Esophagus squamous epithelium (tissue), 4 donors: ENCODE data around the gene ICE2.

Source experiments
- POLR2A ChIP-seq, 4 donors: fragments of 450-650 bp; IDR thresholded peaks; one replicate each; pipeline ENCODE4 v1.6.1; 2017; ENCODE audit warnings: antibody characterized with exemption in 4 of 4, mild to moderate bottlenecking in 4 of 4, moderate library complexity in 3 of 4
- TF ChIP-seq, protein P1 (sequence below), 6 experiments: fragments of 450-650 bp in 4 of 6; fragments of 200-600 bp in 2 of 6; sonication (generic) in 2 of 6; IDR thresholded peaks; one replicate each; pipeline ENCODE4 v1.5.1; 2016 to 2019; ENCODE audit warnings: antibody characterized with exemption in 6 of 6, mild to moderate bottlenecking in 4 of 6, moderate library complexity in 4 of 6

DNA sequence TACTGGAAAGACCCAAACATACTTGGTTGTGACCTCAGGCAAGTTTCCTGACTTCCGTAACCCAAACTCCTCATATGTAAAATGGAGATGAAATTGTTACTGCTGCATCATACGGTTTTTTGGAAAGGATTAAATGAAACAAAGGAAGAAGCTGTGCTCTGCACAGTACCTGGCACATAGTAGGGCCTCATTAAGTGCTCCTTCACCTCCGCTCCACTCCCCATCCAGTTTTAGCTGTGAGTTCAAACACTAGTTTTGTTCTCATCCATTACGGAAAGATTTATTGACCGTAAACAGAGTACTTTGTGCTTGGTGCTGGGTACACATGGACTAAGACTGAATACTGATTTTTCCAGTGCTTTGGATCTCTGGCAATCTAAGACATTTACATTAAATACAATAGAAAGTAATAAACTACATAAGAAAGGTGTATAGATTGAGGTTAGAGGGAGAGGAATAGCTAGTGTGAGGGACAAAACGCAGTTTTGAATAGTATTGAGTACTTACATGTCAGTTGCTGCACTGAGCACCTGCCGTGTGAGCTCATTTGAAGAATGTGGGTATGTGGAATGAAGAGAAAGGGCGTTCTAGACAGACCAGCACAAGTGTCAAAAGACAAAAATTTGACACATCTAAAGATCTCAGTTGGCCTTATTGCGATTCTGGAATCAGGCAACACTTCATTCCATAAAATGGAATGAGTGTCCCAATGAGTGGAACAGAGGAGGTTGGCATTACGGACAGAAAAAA is 594 bp upstream of the ICE2 start:
- TF ChIP-seq, protein P1, sequence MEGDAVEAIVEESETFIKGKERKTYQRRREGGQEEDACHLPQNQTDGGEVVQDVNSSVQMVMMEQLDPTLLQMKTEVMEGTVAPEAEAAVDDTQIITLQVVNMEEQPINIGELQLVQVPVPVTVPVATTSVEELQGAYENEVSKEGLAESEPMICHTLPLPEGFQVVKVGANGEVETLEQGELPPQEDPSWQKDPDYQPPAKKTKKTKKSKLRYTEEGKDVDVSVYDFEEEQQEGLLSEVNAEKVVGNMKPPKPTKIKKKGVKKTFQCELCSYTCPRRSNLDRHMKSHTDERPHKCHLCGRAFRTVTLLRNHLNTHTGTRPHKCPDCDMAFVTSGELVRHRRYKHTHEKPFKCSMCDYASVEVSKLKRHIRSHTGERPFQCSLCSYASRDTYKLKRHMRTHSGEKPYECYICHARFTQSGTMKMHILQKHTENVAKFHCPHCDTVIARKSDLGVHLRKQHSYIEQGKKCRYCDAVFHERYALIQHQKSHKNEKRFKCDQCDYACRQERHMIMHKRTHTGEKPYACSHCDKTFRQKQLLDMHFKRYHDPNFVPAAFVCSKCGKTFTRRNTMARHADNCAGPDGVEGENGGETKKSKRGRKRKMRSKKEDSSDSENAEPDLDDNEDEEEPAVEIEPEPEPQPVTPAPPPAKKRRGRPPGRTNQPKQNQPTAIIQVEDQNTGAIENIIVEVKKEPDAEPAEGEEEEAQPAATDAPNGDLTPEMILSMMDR (IDR thresholded peaks at IDR 0.05): no peak
- no peak for TF ChIP-seq POLR2A (IDR thresholded peaks at IDR 0.05)
